K562 (cell line): ENCODE data around the gene SNU13.

Experiments used
- CTCF ChIP-seq, 3 experiments: IDR thresholded peaks in 2 of 3; conservative IDR thresholded peaks in 1 of 3; 2 replicates each; pipeline ENCODE4 v1.5.1; 2011 to 2012; ENCODE audit warnings: low read length in 3 of 3, mild to moderate bottlenecking in 3 of 3, control low read depth in 2 of 3, improper control_type of control experiment in 1 of 3, inconsistent platforms in 1 of 3, low read depth in 1 of 3, mixed read lengths in 1 of 3, moderate library complexity in 1 of 3; ENCODE audit not compliant: insufficient read depth in 2 of 3
- EP300 ChIP-seq: IDR thresholded peaks from 2 replicates; pipeline ENCODE4 v1.6.1; 2012; ENCODE audit warnings: low read length, improper control_type of control experiment
- HNRNPL ChIP-seq: fragments of 200-400 bp; formaldehyde crosslinking; IDR thresholded peaks from 2 replicates; pipeline ENCODE4 v1.6.1; 2017; ENCODE audit warnings: low read depth, mild to moderate bottlenecking, low read length
- HNRNPLL ChIP-seq: fragments of 200-400 bp; formaldehyde crosslinking; IDR thresholded peaks from 2 replicates; pipeline ENCODE4 v1.6.1; 2017; ENCODE audit warnings: low read length, low read depth, mild to moderate bottlenecking; ENCODE audit not compliant: poor library complexity, severe bottlenecking
- IFI16 ChIP-seq: fragments of 250-450 bp; sonication (Bioruptor Pico); IDR thresholded peaks from 2 replicates; pipeline ENCODE4 v2.1.2; 2022; ENCODE audit warnings: mild to moderate bottlenecking, inconsistent platforms
- JUNB ChIP-seq: fragments of 450-650 bp; formaldehyde crosslinking; conservative IDR thresholded peaks from 2 replicates; pipeline ENCODE4 v1.4.0; 2020; ENCODE audit warnings: mild to moderate bottlenecking
- JUND ChIP-seq, 2 experiments: IDR thresholded peaks; 2 replicates in 1 of 2; 3 replicates in 1 of 2; pipeline ENCODE4 v1.6.1; 2011; ENCODE audit warnings: borderline replicate concordance in 2 of 2, low read depth in 2 of 2, low read length in 2 of 2, improper control_type of control experiment in 1 of 2, missing biosample characterization in 1 of 2, missing genetic modification characterization in 1 of 2, missing genetic modification reagents in 1 of 2
- MXI1 ChIP-seq: IDR thresholded peaks from 2 replicates; pipeline ENCODE4 v1.6.1; 2011; ENCODE audit warnings: low read depth, mild to moderate bottlenecking, improper control_type of control experiment, low read length
- PHTF2 ChIP-seq: fragments of 250-450 bp; sonication (Bioruptor Pico); IDR thresholded peaks from 2 replicates; pipeline ENCODE4 v1.5.0; 2021; ENCODE audit warnings: mild to moderate bottlenecking
- POLR2A ChIP-seq: fragments of 450-650 bp; conservative IDR thresholded peaks from 2 replicates; pipeline ENCODE4 v1.6.1; 2016
- TEAD1 ChIP-seq, 2 experiments: fragments of 450-650 bp in 1 of 2; sonication (generic) in 1 of 2; formaldehyde crosslinking; IDR thresholded peaks; 2 replicates each; pipeline versions ENCODE4 v1.4.0 to v1.8.0; 2020 to 2022; ENCODE audit warnings: mild to moderate bottlenecking in 2 of 2, missing genetic modification reagents in 1 of 2
- TF ChIP-seq, protein P1 (sequence below): sonication (generic); formaldehyde crosslinking; IDR thresholded peaks from 2 replicates; pipeline ENCODE4 v1.8.0; 2022; ENCODE audit warnings: mild to moderate bottlenecking, missing genetic modification reagents

- TF ChIP-seq MXI1 = no peak
- no peak for TF ChIP-seq IFI16 (CRISPR knock-in tag)
- TF ChIP-seq JUND (IDR thresholded peaks at IDR 0.05; ENCODE audit: borderline replicate concordance, low read depth, low read length) = no peak
- no peak for TF ChIP-seq JUND (tag; IDR thresholded peaks at IDR 0.05; ENCODE audit: borderline replicate concordance, low read depth, low read length)
- no peak for TF ChIP-seq TEAD1 (CRISPR knock-in tag; IDR thresholded peaks at IDR 0.05)
- no peak for TF ChIP-seq CTCF (IDR thresholded peaks at IDR 0.05 in 2 of 3, conservative IDR thresholded peaks at IDR 0.05 in 1 of 3; ENCODE audit: insufficient read depth in 2 of 3, low read depth in 1 of 3, low read length in 3 of 3)
- no peak for TF ChIP-seq EP300
- TF ChIP-seq PHTF2 (CRISPR knock-in tag) = no peak
- TF ChIP-seq, protein P1, sequence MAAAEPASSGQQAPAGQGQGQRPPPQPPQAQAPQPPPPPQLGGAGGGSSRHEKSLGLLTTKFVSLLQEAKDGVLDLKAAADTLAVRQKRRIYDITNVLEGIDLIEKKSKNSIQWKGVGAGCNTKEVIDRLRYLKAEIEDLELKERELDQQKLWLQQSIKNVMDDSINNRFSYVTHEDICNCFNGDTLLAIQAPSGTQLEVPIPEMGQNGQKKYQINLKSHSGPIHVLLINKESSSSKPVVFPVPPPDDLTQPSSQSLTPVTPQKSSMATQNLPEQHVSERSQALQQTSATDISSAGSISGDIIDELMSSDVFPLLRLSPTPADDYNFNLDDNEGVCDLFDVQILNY (CRISPR knock-in tag) = no peak
- no peak for TF ChIP-seq POLR2A
- TF ChIP-seq JUNB (CRISPR knock-in tag) = no peak
- TF ChIP-seq HNRNPLL = no peak
- no peak for TF ChIP-seq HNRNPL
These were observed 40.2 kb downstream of the SNU13 start for GRCh38 chr22:41648432-41648831.
